GM19438 (cell line): Measurements from ENCODE around the gene MMD2.

ENCODE experiments used
- ATAC-seq: cut with Tn5 transposase; IDR thresholded peaks from one replicate; pipeline ENCODE4 v1.9.1; 2021; ENCODE audit warnings: low read depth; ENCODE audit not compliant: unreplicated experiment

MMD2 gene

DNA sequence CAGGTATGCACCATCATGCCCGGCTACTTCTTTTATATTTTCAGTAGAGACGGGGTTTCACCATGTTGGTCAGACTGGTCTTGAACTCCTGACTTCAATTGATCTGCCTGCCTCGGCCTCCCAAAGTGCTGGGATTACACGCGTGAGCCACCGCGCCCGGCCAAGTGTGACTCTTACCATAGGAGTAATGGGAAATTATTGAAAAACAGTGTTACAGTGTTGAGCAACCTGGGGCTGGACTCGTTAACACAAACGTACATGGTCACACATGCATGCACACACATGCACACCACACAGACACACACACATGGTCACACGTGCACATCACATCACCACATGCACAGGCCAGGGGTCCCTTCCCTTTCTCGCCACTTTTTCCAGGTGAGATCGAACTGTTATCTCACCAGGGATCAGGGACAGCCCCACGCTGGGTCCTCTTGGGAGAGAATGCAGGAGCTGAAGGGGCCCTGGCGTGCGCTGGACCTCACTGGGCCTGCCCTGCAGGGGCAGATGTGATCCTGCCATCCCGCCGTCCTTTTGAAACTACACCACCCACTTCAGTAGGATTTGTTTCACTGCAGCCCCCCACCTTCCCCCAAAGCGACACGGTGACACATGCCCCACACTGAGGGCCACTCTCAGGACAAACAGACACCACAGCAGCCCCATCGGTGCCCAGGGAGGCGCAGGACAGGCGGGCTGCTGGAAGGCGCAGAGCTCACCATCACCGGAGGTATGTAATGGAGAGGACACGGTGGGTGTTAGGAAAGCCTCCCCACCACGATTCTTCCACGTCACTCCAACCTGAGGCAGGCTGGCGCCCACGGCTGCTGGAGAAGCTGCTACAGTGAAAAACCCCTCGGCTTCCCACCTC is 85.7 kb downstream of the MMD2 start:
- no peak for ATAC-seq

DNA sequence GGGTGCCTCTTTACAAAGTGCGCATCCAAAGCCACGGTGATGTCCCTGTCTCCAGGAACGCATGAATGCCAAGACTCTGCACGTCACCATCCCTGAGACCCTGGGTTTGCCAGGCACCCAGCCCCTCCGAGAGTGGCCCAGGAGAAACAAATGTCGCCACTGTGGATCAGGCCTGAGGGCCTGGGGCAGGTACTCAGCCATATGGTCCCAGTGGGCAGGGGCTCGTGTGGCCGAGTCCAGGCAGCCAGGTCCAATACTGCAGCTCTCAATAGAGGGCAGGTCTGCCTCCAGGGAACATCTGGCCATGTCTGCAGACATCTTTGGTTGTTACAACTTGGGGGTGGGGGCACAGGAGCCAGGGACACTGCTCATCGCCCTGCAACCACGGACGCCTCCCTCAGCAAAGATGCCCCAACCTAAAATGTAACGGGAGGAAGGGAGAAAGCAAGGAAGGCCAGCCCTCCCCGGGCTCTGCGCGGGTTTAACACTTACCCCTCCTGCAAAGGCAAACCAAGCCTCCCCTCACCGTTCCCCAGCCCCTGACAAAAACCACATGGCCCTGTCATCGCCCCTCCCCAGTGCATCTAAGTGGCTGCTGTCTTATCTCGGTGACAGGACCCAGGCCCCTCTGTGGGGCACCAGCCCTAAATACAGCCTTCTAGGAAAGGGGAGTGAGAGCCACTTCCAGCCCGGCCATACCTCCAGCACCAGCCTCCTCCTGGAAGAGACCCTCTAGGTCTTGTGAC is 86.9 kb downstream of the MMD2 start:
- no peak for ATAC-seq

DNA sequence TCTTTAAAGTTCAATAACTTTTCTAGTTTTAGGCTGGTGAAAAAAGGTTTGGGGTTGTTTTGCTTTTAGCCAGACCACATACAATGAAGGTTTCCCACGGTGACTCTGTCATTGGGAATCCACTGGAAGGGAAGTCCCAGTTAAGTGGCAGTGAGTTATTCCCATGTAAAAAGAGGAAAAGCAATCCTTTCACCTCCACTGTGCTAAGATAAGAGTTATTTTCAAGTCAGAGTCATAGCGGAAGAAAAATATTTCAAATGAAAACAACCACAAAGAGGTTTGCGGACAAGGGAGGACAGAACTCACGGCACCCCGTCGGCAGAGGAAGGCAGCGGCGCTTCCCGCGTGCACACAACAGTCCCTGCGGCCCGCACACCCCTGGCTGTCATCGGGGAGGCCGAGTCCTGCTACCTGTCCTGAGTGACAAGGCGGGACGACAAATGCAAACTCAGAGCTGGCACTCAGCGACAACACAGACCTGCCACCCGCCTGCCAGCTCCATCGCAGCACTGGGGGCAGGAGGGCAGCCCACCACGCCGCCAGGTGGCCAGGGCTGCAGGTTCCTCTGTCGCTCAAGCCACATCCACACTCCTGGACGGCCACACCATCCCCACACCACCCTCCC is 87.8 kb downstream of the MMD2 start:
- no peak for ATAC-seq

DNA sequence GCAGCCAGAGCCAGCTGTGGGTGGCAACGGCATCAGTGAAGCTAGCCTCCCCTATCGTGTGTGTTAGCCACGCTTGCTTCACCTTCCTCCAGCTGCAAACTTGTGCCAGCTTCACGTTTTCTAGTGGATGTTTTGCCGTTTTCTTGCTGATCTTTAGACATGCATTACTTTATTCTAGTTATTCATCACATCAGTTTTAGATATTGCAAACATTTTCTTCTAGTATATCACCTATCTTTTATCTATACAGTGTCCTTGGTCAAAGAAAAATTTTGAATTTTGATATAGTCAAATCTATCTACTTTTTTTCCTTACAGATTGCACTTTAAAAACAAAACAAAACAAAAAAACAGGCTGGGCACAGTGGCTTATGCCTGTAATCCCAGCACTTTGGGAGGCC is 90.5 kb downstream of the MMD2 start:
- no peak for ATAC-seq

GRCh38 chr7:4866528-4867496 is 92.2 kb downstream of the MMD2 start:
- no peak for ATAC-seq

GRCh38 chr7:4862156-4862555 is 96.8 kb downstream of the MMD2 start:
- ATAC-seq = no peak

DNA sequence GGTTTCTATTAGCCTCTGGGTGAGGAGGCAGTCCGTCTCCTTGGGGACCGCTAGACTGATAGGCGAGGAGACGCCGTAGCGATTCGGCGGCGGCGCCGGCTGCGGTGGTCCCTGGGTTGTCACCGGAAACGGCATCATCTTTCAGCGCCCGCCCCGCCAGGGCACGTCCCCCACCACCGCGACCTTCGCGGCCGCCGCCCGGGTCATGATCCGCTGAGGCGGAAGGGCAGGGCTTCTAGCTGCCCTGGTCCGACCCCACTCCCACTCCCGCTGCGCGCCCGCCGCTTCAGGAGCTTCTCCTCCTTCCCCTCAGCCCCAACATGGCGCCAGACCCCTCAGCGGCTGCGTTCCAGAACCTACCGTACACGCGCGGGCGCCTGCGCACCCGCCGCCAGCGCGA is 97.3 kb downstream of the MMD2 start, which contains the start of gene PAPOLB:
Gene PAPOLB (minus strand): TSS at position 358 of the 400 bp plus-strand sequence. CDS start 220 bp downstream, at position 138.
- ATAC-seq = no peak

DNA sequence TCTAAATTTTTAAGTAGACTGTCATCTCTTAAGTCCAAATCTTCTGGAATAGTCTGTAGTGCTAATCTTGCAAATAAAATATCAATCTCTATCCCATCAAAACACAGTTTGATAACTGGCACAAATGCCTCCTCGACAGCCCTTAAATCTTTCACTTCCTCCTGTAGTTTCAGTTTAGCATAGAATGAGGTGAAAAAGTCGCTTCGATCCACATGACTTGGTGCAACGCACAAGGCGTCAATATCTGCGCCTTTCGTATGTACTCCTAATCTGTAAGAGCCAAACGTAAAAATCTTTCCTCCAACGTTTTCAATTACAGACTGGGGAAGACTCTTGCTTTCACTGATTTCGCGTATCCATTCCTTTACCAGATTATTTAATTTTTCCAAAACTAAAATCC is 97.8 kb downstream of the MMD2 start:
- no peak for ATAC-seq

- ATAC-seq = no peak
Observed at GRCh38 chr7:4857189-4857588, 101.8 kb downstream of the MMD2 start.

DNA sequence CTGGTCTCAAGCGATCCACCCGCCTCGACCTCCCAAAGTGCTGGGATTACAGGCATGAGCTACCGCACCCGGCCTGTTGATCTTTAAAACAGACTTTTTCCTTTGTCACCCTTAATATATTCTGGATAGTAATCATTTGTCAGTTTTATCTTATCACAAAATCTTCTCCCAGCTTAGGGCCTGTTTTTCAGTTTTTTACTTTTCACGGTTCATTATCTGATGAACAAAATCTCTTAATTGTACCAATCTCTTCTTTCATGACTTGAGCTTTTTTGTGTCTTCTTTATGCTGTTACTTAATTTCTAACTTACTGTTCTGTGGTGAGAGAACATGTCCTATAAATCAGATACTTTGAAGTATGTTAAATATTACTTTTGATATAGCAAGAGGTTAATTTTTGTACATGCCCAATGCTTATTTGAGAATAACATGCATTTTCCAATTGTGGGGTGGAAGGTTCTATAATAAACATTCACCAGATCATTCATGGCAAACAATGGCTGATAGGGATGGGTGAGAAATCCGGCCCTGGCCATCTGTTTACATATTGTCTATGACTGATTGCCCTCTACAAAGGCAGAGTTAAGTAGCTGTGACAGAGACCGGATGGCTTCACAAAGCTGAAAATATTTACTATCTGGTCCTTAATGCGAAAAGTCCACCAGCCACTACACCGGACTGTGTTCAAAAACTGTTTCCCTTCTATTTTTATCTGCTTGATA is 102.5 kb downstream of the MMD2 start:
- no peak for ATAC-seq
